ENCODE results near the gene PTPRD. TPM values are rescaled to one million over a fixed set of nuclear protein-coding genes. Genes with fewer than 3 reads are reported as not detected.
"Not testable (repeated sequence)": the region's sequence is repeated elsewhere in the genome, so short reads cannot be mapped to it uniquely, and the experiment has no call there.

The PTPRD gene
- total RNA-seq, 2 donors from 2014 or later, result 60.1 to 75.7 TPM

- Histone ChIP-seq H3K36me3 (no peaks in the 10 kb centered on the region), H3K27ac (no peak overlapping the region), H3K4me3 (no peak overlapping the region), H3K4me1 (no peaks in the 10 kb centered on the region), H3K9ac (ENCODE audit: low read depth in 2 of 2, low read length in 2 of 2) (no peak overlapping the region), H3K9me3 (no peaks in the 10 kb centered on the region), H3K27me3 (no peaks in the 10 kb centered on the region)
- intact Hi-C loops (cut with DNase I), result loop anchor here (10.0 kb wide), 1 partner anchor 348 kb away; no protein-coding TSS in a partner anchor
- peak; percentile 63 for DNase-seq
- TF ChIP-seq CTCF (IDR thresholded peaks at IDR 0.05), result peak; percentile 89
These were observed 669.9 kb downstream of the PTPRD start for GRCh38 chr9:9942764-9943424.

GRCh38 chr9:9938432-9938831 lies 674.4 kb downstream of the PTPRD start:
- intact Hi-C loops (cut with DNase I), result no loop called here
- no peak for DNase-seq
- Histone ChIP-seq H3K4me1 (no peaks in the 10 kb centered on the region), H3K4me3 (no peak overlapping the region), H3K36me3 (no peaks in the 10 kb centered on the region), H3K27me3 (no peaks in the 10 kb centered on the region), H3K9ac (ENCODE audit: low read depth in 2 of 2, low read length in 2 of 2) (no peak overlapping the region), H3K9me3 (no peaks in the 10 kb centered on the region), H3K27ac (no peak overlapping the region)
- no peak for TF ChIP-seq CTCF (IDR thresholded peaks at IDR 0.05)

- H3K9me3 ChIP-seq; H3K4me1 ChIP-seq; H3K27me3 ChIP-seq; H3K4me3 ChIP-seq; H3K27ac ChIP-seq; H3K9ac ChIP-seq (ENCODE audit: low read depth in 2 of 2, low read length in 2 of 2); H3K36me3 ChIP-seq; intact Hi-C loops (cut with DNase I); DNase-seq: not testable (repeated sequence)
These were observed 681.3 kb downstream of the PTPRD start for GRCh38 chr9:9931464-9931863.

GRCh38 chr9:9924376-9924775 lies 688.4 kb downstream of the PTPRD start:
- Histone ChIP-seq H3K4me1 (no peaks in the 10 kb centered on the region), H3K36me3 (no peaks in the 10 kb centered on the region), H3K27ac (no peak overlapping the region), H3K27me3 (no peaks in the 10 kb centered on the region), H3K9me3 (no peaks in the 10 kb centered on the region), H3K9ac (ENCODE audit: low read depth in 2 of 2, low read length in 2 of 2) (no peak overlapping the region), H3K4me3 (no peak overlapping the region)
- intact Hi-C loops (cut with DNase I), result no loop called here
- no peak for TF ChIP-seq CTCF (IDR thresholded peaks at IDR 0.05)
- DNase-seq, result no peak

GRCh38 chr9:9921805-9922204 lies 691.0 kb downstream of the PTPRD start:
- no peaks in the 10 kb centered on the region for H3K27me3 ChIP-seq
- H3K9me3 ChIP-seq, result no peaks in the 10 kb centered on the region
- no peak overlapping the region for H3K27ac ChIP-seq
- no peak overlapping the region for H3K9ac ChIP-seq (ENCODE audit: low read depth in 2 of 2, low read length in 2 of 2)
- no peak for DNase-seq
- intact Hi-C loops (cut with DNase I), result no loop called here
- no peak for TF ChIP-seq CTCF (IDR thresholded peaks at IDR 0.05)
- no peaks in the 10 kb centered on the region for H3K36me3 ChIP-seq
- no peaks in the 10 kb centered on the region for H3K4me1 ChIP-seq
- H3K4me3 ChIP-seq, result no peak overlapping the region

GRCh38 chr9:9920425-9921060 lies 692.3 kb downstream of the PTPRD start:
- no peak overlapping the region for H3K4me3 ChIP-seq
- intact Hi-C loops (cut with DNase I), result no loop called here
- H3K9ac ChIP-seq (ENCODE audit: low read depth in 2 of 2, low read length in 2 of 2), result no peak overlapping the region
- no peaks in the 10 kb centered on the region for H3K9me3 ChIP-seq
- DNase-seq, result no peak
- no peak for TF ChIP-seq CTCF (IDR thresholded peaks at IDR 0.05)
- H3K27me3 ChIP-seq, result no peaks in the 10 kb centered on the region
- H3K4me1 ChIP-seq, result no peaks in the 10 kb centered on the region
- H3K27ac ChIP-seq, result no peak overlapping the region
- no peaks in the 10 kb centered on the region for H3K36me3 ChIP-seq
